ENCODE results near the gene LRRC61.

The LRRC61 gene

GRCh38 chr7:150323682-150324372 is 672 bp downstream of the LRRC61 start:
- peak overlapping the region; percentile 67 for H2AFZ ChIP-seq (ENCODE audit: insufficient read depth, low read length, poor library complexity)
- no peaks in the 10 kb centered on the region for H3K27me3 ChIP-seq (ENCODE audit: insufficient read depth, low read length)
- peaks cover 41% of the 10 kb centered on the region for H3K79me1 ChIP-seq (ENCODE audit: low read length)
- no peak overlapping the region for H3K4ac ChIP-seq (ENCODE audit: low read depth, low read length)
- H3K27ac ChIP-seq (ENCODE audit: low read depth, low read length): peak overlapping the region; percentile 62
- no CpG with 5 or more reads among the region's 16 CpGs for WGBS (ENCODE audit: extremely low coverage, insufficient coverage, insufficient read length)
- peaks cover 3% of the 10 kb centered on the region for H3K9me3 ChIP-seq (ENCODE audit: insufficient read depth, low read depth, low read length)
- peak overlapping the region; percentile 78 for H3K14ac ChIP-seq (ENCODE audit: low read length)
- no peak overlapping the region for H3K9ac ChIP-seq (ENCODE audit: low read length)
- no peak overlapping the region for H3K23ac ChIP-seq (ENCODE audit: low read length)
- peaks cover 24 to 29% of the 10 kb centered on the region in 2 experiments for H3K4me1 ChIP-seq (ENCODE audit: control insufficient read depth in 1 of 2, insufficient read depth in 2 of 2, low read length in 2 of 2)
- peak overlapping the region; percentile 49 for H2BK5ac ChIP-seq (ENCODE audit: low read depth, low read length, poor library complexity)
- peak overlapping the region; percentile 28 for H4K12ac ChIP-seq (ENCODE audit: low read depth, low read length)
- H2AK5ac ChIP-seq (ENCODE audit: low read length): peak overlapping the region; percentile 84
- H4K91ac ChIP-seq (ENCODE audit: low read depth, low read length): peak overlapping the region; percentile 57
- H3K4me3 ChIP-seq (ENCODE audit: low read depth, low read length): no peak overlapping the region
- DNase-seq: peak in 1 of 2 donors; percentile 43
- H3K36me3 ChIP-seq (ENCODE audit: control insufficient read depth in 1 of 2, insufficient read depth in 2 of 2, low read length in 2 of 2): no peaks in the 10 kb centered on the region
- peaks cover 2% of the 10 kb centered on the region for H3K79me2 ChIP-seq (ENCODE audit: control insufficient read depth, insufficient read depth, low read length, poor library complexity)
- peak overlapping the region; percentile 11 for H3K18ac ChIP-seq (ENCODE audit: low read length)
- peak overlapping the region; percentile 63 for H4K8ac ChIP-seq (ENCODE audit: low read depth, low read length)
- H2BK12ac ChIP-seq (ENCODE audit: low read length): peak overlapping the region; percentile 80
- H3K4me2 ChIP-seq (ENCODE audit: low read length): no peak overlapping the region
- peak overlapping the region; percentile 42 for H2BK120ac ChIP-seq (ENCODE audit: insufficient read depth, low read length, poor library complexity)

- peaks cover 2% of the 10 kb centered on the region for H3K79me2 ChIP-seq (ENCODE audit: control insufficient read depth, insufficient read depth, low read length, poor library complexity)
- no peak overlapping the region for H3K4me2 ChIP-seq (ENCODE audit: low read length)
- H3K9ac ChIP-seq (ENCODE audit: low read length): no peak overlapping the region
- H3K9me3 ChIP-seq (ENCODE audit: insufficient read depth, low read depth, low read length): peaks cover 3% of the 10 kb centered on the region
- no peaks in the 10 kb centered on the region for H3K27me3 ChIP-seq (ENCODE audit: insufficient read depth, low read length)
- H4K12ac ChIP-seq (ENCODE audit: low read depth, low read length): peak overlapping the region; percentile 28
- peak overlapping the region; percentile 16 for H3K18ac ChIP-seq (ENCODE audit: low read length)
- H4K91ac ChIP-seq (ENCODE audit: low read depth, low read length): peak overlapping the region; percentile 57
- H2AFZ ChIP-seq (ENCODE audit: insufficient read depth, low read length, poor library complexity): peak overlapping the region; percentile 67
- DNase-seq: peak in 1 of 2 donors; percentile 28
- H3K4ac ChIP-seq (ENCODE audit: low read depth, low read length): peak overlapping the region; percentile 31
- H3K14ac ChIP-seq (ENCODE audit: low read length): peak overlapping the region; percentile 78
- H2BK5ac ChIP-seq (ENCODE audit: low read depth, low read length, poor library complexity): peak overlapping the region; percentile 49
- H3K4me3 ChIP-seq (ENCODE audit: low read depth, low read length): no peak overlapping the region
- peak overlapping the region; percentile 35 for H2AK5ac ChIP-seq (ENCODE audit: low read length)
- H4K8ac ChIP-seq (ENCODE audit: low read depth, low read length): peak overlapping the region; percentile 63
- H3K23ac ChIP-seq (ENCODE audit: low read length): no peak overlapping the region
- no peaks in the 10 kb centered on the region for H3K36me3 ChIP-seq (ENCODE audit: control insufficient read depth in 1 of 2, insufficient read depth in 2 of 2, low read length in 2 of 2)
- peak overlapping the region; percentile 42 for H2BK120ac ChIP-seq (ENCODE audit: insufficient read depth, low read length, poor library complexity)
- H3K4me1 ChIP-seq (ENCODE audit: control insufficient read depth in 1 of 2, insufficient read depth in 2 of 2, low read length in 2 of 2): peaks cover 29 to 35% of the 10 kb centered on the region in 2 experiments
- no CpG with 5 or more reads among the region's 12 CpGs for WGBS (ENCODE audit: extremely low coverage, insufficient coverage, insufficient read length)
- H2BK12ac ChIP-seq (ENCODE audit: low read length): peak overlapping the region; percentile 80
- H3K79me1 ChIP-seq (ENCODE audit: low read length): peaks cover 42% of the 10 kb centered on the region
- H3K27ac ChIP-seq (ENCODE audit: low read depth, low read length): peak overlapping the region; percentile 62
Measured at GRCh38 chr7:150324373-150324961, 1.3 kb downstream of the LRRC61 start.

GRCh38 chr7:150325110-150325611 is 2.0 kb downstream of the LRRC61 start:
- Histone ChIP-seq H2AFZ (ENCODE audit: insufficient read depth, low read length, poor library complexity) (no peak overlapping the region), H2BK12ac (ENCODE audit: low read length) (peak overlapping the region; percentile 82), H3K27ac (ENCODE audit: low read depth, low read length) (peak overlapping the region; percentile 62), H3K27me3 (ENCODE audit: insufficient read depth, low read length) (no peaks in the 10 kb centered on the region), H4K12ac (ENCODE audit: low read depth, low read length) (no peak overlapping the region), H2BK5ac (ENCODE audit: low read depth, low read length, poor library complexity) (peak overlapping the region; percentile 49), H3K4ac (ENCODE audit: low read depth, low read length) (no peak overlapping the region), H3K36me3 (ENCODE audit: control insufficient read depth in 1 of 2, insufficient read depth in 2 of 2, low read length in 2 of 2) (no peaks in the 10 kb centered on the region), H2BK120ac (ENCODE audit: insufficient read depth, low read length, poor library complexity) (peak overlapping the region; percentile 42), H3K4me1 (ENCODE audit: control insufficient read depth in 1 of 2, insufficient read depth in 2 of 2, low read length in 2 of 2) (peaks cover 27 to 31% of the 10 kb centered on the region in 2 experiments), H3K79me2 (ENCODE audit: control insufficient read depth, insufficient read depth, low read length, poor library complexity) (peaks cover 2% of the 10 kb centered on the region), H3K14ac (ENCODE audit: low read length) (peak overlapping the region; percentile 78), H3K9ac (ENCODE audit: low read length) (no peak overlapping the region), H3K4me2 (ENCODE audit: low read length) (no peak overlapping the region), H3K4me3 (ENCODE audit: low read depth, low read length) (no peak overlapping the region), H3K9me3 (ENCODE audit: insufficient read depth, low read depth, low read length) (peaks cover 3% of the 10 kb centered on the region), H3K79me1 (ENCODE audit: low read length) (peaks cover 37% of the 10 kb centered on the region), H2AK5ac (ENCODE audit: low read length) (peak overlapping the region; percentile 54), H3K23ac (ENCODE audit: low read length) (no peak overlapping the region), H3K18ac (ENCODE audit: low read length) (peak overlapping the region; percentile 63), H4K8ac (ENCODE audit: low read depth, low read length) (peak overlapping the region; percentile 63), H4K91ac (ENCODE audit: low read depth, low read length) (peak overlapping the region; percentile 57)
- WGBS (ENCODE audit: extremely low coverage, insufficient coverage, insufficient read length): no CpG with 5 or more reads among the region's 10 CpGs
- DNase-seq: peak; percentile 21 to 45

GRCh38 chr7:150325901-150326300 is 2.7 kb downstream of the LRRC61 start:
- no peaks in the 10 kb centered on the region for H3K36me3 ChIP-seq (ENCODE audit: control insufficient read depth in 1 of 2, insufficient read depth in 2 of 2, low read length in 2 of 2)
- no peak overlapping the region for H4K91ac ChIP-seq (ENCODE audit: low read depth, low read length)
- H3K27ac ChIP-seq (ENCODE audit: low read depth, low read length): peak overlapping the region; percentile 24
- no peak overlapping the region for H4K12ac ChIP-seq (ENCODE audit: low read depth, low read length)
- H3K4me2 ChIP-seq (ENCODE audit: low read length): no peak overlapping the region
- H3K14ac ChIP-seq (ENCODE audit: low read length): no peak overlapping the region
- DNase-seq: no peak
- no CpG with 5 or more reads among the region's 6 CpGs for WGBS (ENCODE audit: extremely low coverage, insufficient coverage, insufficient read length)
- H3K4me3 ChIP-seq (ENCODE audit: low read depth, low read length): no peak overlapping the region
- no peak overlapping the region for H3K9ac ChIP-seq (ENCODE audit: low read length)
- H3K23ac ChIP-seq (ENCODE audit: low read length): no peak overlapping the region
- no peak overlapping the region for H3K4ac ChIP-seq (ENCODE audit: low read depth, low read length)
- no peaks in the 10 kb centered on the region for H3K27me3 ChIP-seq (ENCODE audit: insufficient read depth, low read length)
- H2BK5ac ChIP-seq (ENCODE audit: low read depth, low read length, poor library complexity): no peak overlapping the region
- peaks cover 34% of the 10 kb centered on the region for H3K79me1 ChIP-seq (ENCODE audit: low read length)
- peak overlapping the region; percentile 63 for H2BK12ac ChIP-seq (ENCODE audit: low read length)
- H3K18ac ChIP-seq (ENCODE audit: low read length): no peak overlapping the region
- H2AK5ac ChIP-seq (ENCODE audit: low read length): no peak overlapping the region
- H2AFZ ChIP-seq (ENCODE audit: insufficient read depth, low read length, poor library complexity): no peak overlapping the region
- peak overlapping the region; percentile 56 for H2BK120ac ChIP-seq (ENCODE audit: insufficient read depth, low read length, poor library complexity)
- peaks cover 24% of the 10 kb centered on the region in 2 experiments for H3K4me1 ChIP-seq (ENCODE audit: control insufficient read depth in 1 of 2, insufficient read depth in 2 of 2, low read length in 2 of 2)
- no peak overlapping the region for H4K8ac ChIP-seq (ENCODE audit: low read depth, low read length)
- H3K9me3 ChIP-seq (ENCODE audit: insufficient read depth, low read depth, low read length): peaks cover 3% of the 10 kb centered on the region
- H3K79me2 ChIP-seq (ENCODE audit: control insufficient read depth, insufficient read depth, low read length, poor library complexity): peaks cover 2% of the 10 kb centered on the region

Data from trophoblast cell (in vitro differentiated cells and primary cell).